Measurements from ENCODE around the gene AKAP11.

AKAP11 gene

DNA sequence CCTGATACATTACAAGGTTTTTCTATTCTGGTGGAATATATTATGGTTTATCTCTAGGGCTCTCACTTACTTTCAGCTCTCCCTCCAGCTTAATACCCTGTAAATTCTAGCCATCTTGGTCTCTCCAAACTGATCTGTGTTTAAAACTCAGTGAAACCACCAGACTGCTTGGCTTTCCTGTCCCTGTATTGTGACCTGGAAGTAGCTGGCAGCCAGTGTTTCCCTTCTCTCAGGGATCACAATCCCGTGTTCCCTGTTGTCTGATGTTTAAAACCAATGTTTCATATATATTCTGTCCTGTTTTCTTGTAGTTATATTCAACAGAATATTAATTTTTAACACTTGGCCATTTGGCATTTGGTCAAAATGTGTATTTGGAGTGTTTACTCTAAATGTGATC, 8.0 kb downstream of the AKAP11 start:
- no peak for TF ChIP-seq CTCF (conservative IDR thresholded peaks at IDR 0.05; ENCODE audit: low read depth, low read length)
- no peak overlapping the region for H3K4me3 ChIP-seq (ENCODE audit: low read depth, low read length)
- DNase-seq (ENCODE audit: low read depth) = no peak

- DNase-seq (ENCODE audit: low read depth) = no peak
- no peak for TF ChIP-seq CTCF (conservative IDR thresholded peaks at IDR 0.05; ENCODE audit: low read depth, low read length)
- H3K4me3 ChIP-seq (ENCODE audit: low read depth, low read length) = no peak overlapping the region
Measured at GRCh38 chr13:42280537-42280936, 8.6 kb downstream of the AKAP11 start.

DNA sequence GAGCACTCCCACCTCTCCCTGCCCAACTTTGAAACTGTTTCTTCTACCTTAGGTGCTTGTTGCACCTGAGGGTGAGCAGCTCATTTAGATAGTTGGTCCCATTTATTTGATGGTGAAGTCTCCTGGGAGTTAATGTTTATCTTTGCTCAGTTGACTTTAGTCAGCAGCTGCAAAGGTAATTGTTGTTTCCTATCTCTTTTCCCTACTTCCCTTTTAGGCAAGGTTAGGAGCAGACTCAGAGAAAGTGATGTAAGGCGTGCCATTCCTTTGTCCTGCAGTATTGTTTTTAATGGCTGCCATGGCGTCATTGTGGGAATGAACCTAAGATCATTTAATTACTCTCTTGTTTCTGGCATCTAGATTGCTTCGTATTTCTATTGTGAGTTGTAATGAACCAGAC, 11.6 kb downstream of the AKAP11 start:
- no peak overlapping the region for H3K4me3 ChIP-seq (ENCODE audit: low read depth, low read length)
- DNase-seq (ENCODE audit: low read depth) = no peak
- TF ChIP-seq CTCF (conservative IDR thresholded peaks at IDR 0.05; ENCODE audit: low read depth, low read length) = no peak

- no peak for DNase-seq (ENCODE audit: low read depth)
- no peak for TF ChIP-seq CTCF (conservative IDR thresholded peaks at IDR 0.05; ENCODE audit: low read depth, low read length)
- H3K4me3 ChIP-seq (ENCODE audit: low read depth, low read length) = no peak overlapping the region
Measured at GRCh38 chr13:42284068-42284467, 12.1 kb downstream of the AKAP11 start.

GRCh38 chr13:42298392-42298791, 26.4 kb downstream of the AKAP11 start:
- no peak for DNase-seq (ENCODE audit: low read depth)
- TF ChIP-seq CTCF (conservative IDR thresholded peaks at IDR 0.05; ENCODE audit: low read depth, low read length) = no peak

GRCh38 chr13:42305503-42305902, 33.6 kb downstream of the AKAP11 start:
- DNase-seq (ENCODE audit: low read depth) = no peak
- no peak overlapping the region for H3K4me3 ChIP-seq (ENCODE audit: low read depth, low read length)

More at GRCh38 chr13:42298392-42298791, 26.4 kb downstream of the AKAP11 start:
- H3K4me3 ChIP-seq (ENCODE audit: low read depth, low read length) = no peak overlapping the region

More at GRCh38 chr13:42305503-42305902, 33.6 kb downstream of the AKAP11 start:
- no peak for TF ChIP-seq CTCF (conservative IDR thresholded peaks at IDR 0.05; ENCODE audit: low read depth, low read length)

Data from choroid plexus epithelial cell (primary cell).